Superior temporal gyrus (tissue), 1 donor: ENCODE data around the gene MACF1.
"Not testable (repeated sequence)": the region's sequence is repeated elsewhere in the genome, so short reads cannot be mapped to it uniquely, and the experiment has no call there.

Experiments used
- DNase-seq: peaks from one replicate; pipeline ENCODE4 v3.0.0-alpha.2; 2016; ENCODE audit errors: extremely low spot score

The MACF1 gene

DNA sequence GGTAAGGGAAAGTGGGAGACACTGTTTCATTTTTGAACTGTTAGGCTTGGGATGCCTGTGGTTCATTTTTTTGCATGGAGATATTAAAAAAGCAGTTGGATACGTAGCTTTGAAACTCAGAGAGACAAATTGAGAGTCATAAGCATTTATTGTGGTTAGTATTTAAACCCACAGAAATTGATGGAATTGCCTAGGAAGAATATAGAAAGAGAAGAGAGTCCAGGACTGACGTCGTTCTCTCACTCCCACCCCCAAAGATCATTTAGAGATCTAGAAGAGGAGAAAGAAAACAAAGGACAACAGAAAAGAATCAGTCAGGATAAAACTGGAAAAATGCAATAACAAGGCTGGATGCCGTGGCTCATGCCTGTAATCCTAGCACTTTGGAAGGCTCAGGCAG is 213.7 kb downstream of the MACF1 start:
- no peak for DNase-seq

GRCh38 chr1:39420493-39420892 is 216.0 kb downstream of the MACF1 start:
- no peak for DNase-seq

GRCh38 chr1:39422614-39423013 is 218.1 kb downstream of the MACF1 start:
- DNase-seq = no peak

DNA sequence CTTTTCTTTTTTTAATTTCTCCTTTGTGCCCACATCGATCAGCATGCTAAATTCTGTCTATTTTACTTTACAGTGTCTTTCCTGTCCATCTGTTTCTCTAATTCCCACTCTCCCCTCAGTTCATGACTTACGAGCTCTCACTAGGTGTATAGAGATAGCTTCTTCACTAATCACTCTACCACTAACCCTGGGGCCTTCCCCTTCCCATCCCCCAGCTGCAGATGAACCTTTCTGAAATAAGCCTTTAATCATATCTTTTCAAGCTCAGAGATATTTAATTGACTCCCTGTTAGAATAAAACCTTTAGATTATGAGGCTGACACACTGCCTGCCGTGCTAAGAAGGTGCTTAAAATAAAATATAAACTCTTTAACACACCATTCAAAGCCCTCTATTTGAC is 220.7 kb downstream of the MACF1 start:
- DNase-seq = no peak

- no peak for DNase-seq
These were observed 221.1 kb downstream of the MACF1 start for GRCh38 chr1:39425634-39426033.

DNA sequence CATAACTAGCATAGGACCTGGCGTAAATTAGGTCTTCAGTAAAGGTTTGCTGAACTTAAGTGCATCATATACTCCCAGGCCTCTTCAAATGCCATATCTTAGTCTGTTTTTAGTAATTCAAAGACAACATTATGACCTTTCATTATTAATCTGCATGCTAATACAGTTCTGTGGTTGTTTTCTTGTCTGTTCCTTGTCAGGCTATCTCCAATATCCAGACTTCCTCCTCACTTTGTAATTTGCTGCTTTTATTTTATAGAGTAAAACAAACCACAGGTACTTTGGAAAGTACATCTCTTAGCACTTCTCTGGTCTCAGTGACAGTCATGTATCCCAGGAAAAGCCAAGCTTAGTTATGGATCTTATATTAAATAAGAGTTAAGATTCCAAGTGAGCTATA is 221.9 kb downstream of the MACF1 start:
- no peak for DNase-seq

GRCh38 chr1:39427374-39427773 is 222.9 kb downstream of the MACF1 start:
- no peak for DNase-seq

DNA sequence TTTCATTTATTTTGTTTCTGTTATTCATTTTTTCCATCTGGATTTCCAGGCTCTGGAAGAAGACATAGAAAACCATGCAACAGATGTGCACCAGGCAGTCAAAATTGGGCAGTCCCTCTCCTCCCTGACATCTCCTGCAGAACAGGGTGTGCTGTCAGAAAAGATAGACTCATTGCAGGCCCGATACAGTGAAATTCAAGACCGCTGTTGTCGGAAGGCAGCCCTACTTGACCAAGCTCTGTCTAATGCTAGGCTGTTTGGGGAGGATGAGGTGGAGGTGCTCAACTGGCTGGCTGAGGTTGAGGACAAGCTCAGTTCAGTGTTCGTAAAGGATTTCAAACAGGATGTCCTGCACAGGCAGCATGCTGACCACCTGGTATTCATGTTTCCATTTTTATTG is 223.4 kb downstream of the MACF1 start:
- no peak for DNase-seq

GRCh38 chr1:39431927-39432326 is 227.4 kb downstream of the MACF1 start:
- DNase-seq = no peak

- no peak for DNase-seq
These were observed 230.4 kb downstream of the MACF1 start for GRCh38 chr1:39434797-39435395.

DNA sequence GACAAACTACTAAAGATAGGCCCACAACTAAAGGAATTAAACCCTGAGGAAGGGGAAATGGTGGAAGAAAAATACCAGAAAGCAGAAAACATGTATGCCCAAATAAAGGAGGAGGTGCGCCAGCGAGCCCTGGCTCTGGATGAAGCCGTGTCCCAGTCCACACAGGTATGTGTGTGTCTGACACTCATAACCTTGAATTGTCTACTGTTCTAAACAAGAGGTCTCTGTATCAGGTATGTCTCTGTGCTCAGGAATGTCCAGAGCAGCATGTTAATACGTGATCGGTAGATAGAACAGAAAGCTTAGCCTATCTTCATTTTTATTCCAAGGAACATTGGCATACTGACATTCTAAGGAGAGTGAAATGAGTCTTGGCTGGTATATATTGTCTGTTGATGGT is 231.1 kb downstream of the MACF1 start:
- DNase-seq = no peak

GRCh38 chr1:39436842-39437241 is 232.3 kb downstream of the MACF1 start:
- no peak for DNase-seq

- no peak for DNase-seq
These were observed 233.5 kb downstream of the MACF1 start for GRCh38 chr1:39438042-39438441.

DNA sequence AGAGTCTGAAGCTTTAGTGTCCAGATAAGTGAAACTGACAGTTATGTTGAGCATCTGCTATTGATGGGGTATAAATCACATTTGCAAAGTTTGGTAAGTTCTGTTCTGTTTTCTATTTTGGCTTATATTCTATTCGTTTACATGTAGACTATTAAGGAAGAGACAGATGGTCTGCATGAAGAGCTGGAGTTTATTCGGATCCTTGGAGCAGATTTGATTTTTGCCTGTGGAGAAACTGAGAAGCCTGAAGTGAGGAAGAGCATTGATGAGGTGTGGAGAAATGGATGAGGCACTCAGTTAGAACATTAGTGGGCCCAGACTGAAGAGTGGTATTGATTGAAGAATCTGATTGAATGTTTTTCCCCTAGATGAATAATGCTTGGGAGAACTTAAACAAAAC is 236.4 kb downstream of the MACF1 start:
- no peak for DNase-seq

- DNase-seq = no peak
These were observed 237.3 kb downstream of the MACF1 start for GRCh38 chr1:39441797-39442196.

- no peak for DNase-seq
These were observed 241.1 kb downstream of the MACF1 start for GRCh38 chr1:39445573-39445972.

- no peak for DNase-seq
These were observed 242.6 kb downstream of the MACF1 start for GRCh38 chr1:39446986-39447567.

DNA sequence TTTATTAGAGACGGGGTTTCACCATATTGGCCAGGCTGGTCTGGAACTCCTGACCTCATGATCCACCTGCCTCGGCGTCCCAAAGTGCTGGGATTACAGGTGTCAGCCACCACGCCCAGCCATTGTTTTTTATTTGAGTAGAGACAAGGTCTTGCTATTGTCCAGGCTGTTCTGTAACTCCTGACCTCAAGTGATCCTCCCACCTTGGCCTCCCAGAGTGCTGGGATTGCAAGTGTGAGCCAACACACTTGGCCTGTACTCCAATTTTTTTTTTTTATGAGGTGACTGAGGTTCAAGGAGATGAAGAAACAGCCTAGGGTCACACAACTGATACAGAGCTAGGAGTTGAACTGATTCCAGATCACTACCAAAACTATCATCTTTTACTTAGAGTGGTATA is 245.5 kb downstream of the MACF1 start:
- DNase-seq = not testable (repeated sequence)

DNA sequence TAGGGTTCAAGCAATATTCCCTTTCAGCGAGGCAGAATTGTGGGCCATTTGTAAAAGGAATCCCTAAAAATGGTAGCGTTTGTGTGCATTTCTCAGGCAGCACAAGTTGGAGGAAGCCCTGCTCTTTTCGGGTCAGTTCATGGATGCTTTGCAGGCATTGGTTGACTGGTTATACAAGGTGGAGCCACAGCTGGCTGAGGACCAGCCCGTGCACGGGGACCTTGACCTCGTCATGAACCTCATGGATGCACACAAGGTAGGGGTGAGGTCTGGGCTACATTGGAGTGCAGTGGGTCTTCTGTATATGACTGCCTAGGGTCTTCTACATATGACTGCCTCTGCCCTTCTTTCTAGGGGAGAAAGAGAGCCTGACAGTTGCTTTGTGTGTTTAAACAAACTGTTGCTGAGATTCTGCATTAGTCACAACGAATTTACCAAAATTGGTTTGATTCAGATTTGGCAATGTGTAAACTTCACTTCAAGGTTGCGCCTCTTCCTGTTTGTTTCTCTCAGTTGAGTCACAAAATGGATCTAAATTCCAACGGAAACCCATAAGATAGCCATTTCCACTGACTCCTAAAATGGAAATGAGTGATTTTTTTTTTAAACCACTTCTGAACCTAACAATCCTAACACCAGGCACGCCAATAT is 246.6 kb downstream of the MACF1 start:
- DNase-seq = no peak

- peak; percentile 48 for DNase-seq
These were observed 247.6 kb downstream of the MACF1 start for GRCh38 chr1:39452081-39452480.

GRCh38 chr1:39452540-39452939 is 248.0 kb downstream of the MACF1 start:
- DNase-seq = no peak

GRCh38 chr1:39453603-39454002 is 249.1 kb downstream of the MACF1 start:
- no peak for DNase-seq

DNA sequence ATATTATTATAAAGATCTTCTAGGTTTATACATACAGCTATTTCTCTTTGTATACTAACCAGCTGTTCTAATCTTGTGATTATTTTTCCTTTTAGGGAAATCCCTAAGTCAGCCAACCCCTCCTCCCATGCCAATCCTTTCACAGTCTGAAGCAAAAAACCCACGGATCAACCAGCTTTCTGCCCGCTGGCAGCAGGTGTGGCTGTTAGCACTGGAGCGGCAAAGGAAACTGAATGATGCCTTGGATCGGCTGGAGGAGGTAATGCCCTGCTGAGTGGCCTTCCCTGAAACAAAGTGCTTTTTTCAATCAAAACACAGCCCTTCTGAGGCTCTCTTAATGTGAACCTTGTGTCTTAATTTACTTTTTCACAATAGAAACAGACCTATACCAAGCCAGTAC is 254.5 kb downstream of the MACF1 start:
- DNase-seq = no peak

- DNase-seq = no peak
These were observed 257.6 kb downstream of the MACF1 start for GRCh38 chr1:39462074-39462473.
